Activated T-cell treated with anti-CD3 and anti-CD28 coated beads, Interleukin-2, amount 50 U/mL, for 4 hours (primary cell): ENCODE data around the gene MYNN. TPM values are rescaled to one million over a fixed set of nuclear protein-coding genes. Genes with fewer than 3 reads are reported as not detected.

Source experiments
- ATAC-seq, 2 donors: fragments of 200-7000 bp; cut with Tn5 transposase; one replicate each; pipeline ENCODE4 v1.10.0; 2021
- DNase-seq: peaks from one replicate; pipeline ENCODE4 v3.0.0-alpha.2; 2020
- H3K27me3 Mint-ChIP-seq: one replicate; pipeline ENCODE4 v1.8.0; 2021; ENCODE audit warnings: low read depth, mixed read lengths
- H3K36me3 Mint-ChIP-seq: one replicate; pipeline ENCODE4 v1.8.0; 2022; ENCODE audit warnings: mixed read lengths; ENCODE audit not compliant: insufficient read depth
- H3K4me1 Mint-ChIP-seq: one replicate; pipeline ENCODE4 v1.8.0; 2021; ENCODE audit warnings: low read depth, mixed read lengths
- H3K4me3 Mint-ChIP-seq: one replicate; pipeline ENCODE4 v1.8.0; 2021; ENCODE audit warnings: mild to moderate bottlenecking, moderate library complexity, mixed read lengths
- H3K9me3 Mint-ChIP-seq: one replicate; pipeline ENCODE4 v1.8.0; 2021; ENCODE audit warnings: mixed read lengths
- total RNA-seq, 3 donors: library from RNA; stranded (reverse); gene quantifications; one replicate each; pipeline ENCODE4 v1.2.1, GENCODE V29; 2021

Gene MYNN
- total RNA-seq, 3 donors from 2014 or later = 13.3 to 15.7 (median 14.8) TPM

GRCh38 chr3:169804681-169805080, 31.5 kb downstream of the MYNN start:
- Mint-ChIP-seq H3K27me3 (no peaks in the 10 kb centered on the region), H3K4me3 (no peak overlapping the region), H3K4me1 (peaks cover 3% of the 10 kb centered on the region), H3K9me3 (no peaks in the 10 kb centered on the region), H3K36me3 (no peaks in the 10 kb centered on the region)
- DNase-seq (no peak), ATAC-seq (no peak)

GRCh38 chr3:169809230-169809795, 36.1 kb downstream of the MYNN start:
- Mint-ChIP-seq H3K27me3 (peaks cover 9% of the 10 kb centered on the region), H3K9me3 (no peaks in the 10 kb centered on the region), H3K36me3 (no peaks in the 10 kb centered on the region), H3K4me1 (peaks cover 25% of the 10 kb centered on the region), H3K4me3 (no peak overlapping the region)
- no peak for DNase-seq
- ATAC-seq = no peak

GRCh38 chr3:169811631-169812331, 38.6 kb downstream of the MYNN start:
- peaks cover 13% of the 10 kb centered on the region for H3K9me3 Mint-ChIP-seq

DNA sequence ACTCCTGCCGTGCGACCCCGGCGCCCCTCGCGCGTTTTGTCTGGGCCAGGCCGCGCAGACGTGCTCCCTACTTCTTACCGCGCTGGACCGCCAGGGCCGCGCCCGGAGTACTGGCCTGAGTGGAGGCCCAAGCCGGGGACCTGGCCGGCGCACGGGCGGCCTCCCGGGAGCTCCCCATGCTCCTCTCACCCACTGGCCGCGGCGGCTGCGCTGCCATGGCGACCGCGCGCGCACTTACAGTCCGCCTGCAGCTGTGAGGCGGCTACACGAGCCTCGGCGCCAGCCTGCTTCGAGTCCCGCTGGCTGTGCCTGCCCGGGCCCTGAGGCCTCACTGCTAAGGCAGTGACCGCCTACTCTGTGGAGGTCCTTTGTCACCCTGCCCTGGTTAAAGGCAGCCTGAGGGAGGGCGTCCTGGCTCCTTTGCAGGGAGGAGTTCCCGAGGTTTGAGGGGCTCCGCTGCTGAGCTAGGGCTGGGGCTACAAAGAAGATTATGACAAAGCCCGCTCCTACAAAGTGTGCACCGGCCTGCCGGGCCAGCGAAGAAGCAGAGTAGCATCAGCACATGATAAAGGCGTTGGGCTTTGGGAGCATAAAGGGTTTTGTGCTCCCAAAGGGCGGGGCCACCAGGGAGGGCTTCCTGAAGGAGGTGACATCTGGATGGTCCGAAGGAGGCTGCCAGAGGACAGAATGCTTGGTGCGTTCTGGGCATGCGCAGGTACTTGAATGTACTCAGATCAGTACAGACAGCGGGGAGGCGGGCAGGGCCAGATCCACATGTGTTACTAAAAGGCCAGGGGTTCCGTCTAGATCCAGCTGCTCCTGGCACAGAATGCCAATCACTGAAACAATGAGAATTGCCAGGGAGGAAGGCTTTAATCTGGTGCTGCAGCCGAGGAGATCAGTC, 39.4 kb downstream of the MYNN start, which contains the start of the genes LRRC34 and LRRIQ4:
Gene LRRC34, minus strand, starts transcription at position 573 of the 904 bp plus-strand sequence. Its CDS starts 356 bp downstream, at position 217.
Gene LRRIQ4, plus strand, starts transcription at position 539 of the 904 bp plus-strand sequence. CDS start 9,052 bp downstream, outside the sequence.
- Mint-ChIP-seq H3K9me3 (peaks cover 13% of the 10 kb centered on the region), H3K4me3 (peak within 1 kb of the TSS; percentile 78), H3K36me3 (no peaks in the 10 kb centered on the region), H3K4me1 (peaks cover 26% of the 10 kb centered on the region), H3K27me3 (peaks cover 10% of the 10 kb centered on the region)
- ATAC-seq (peak; percentile 71 to 78), DNase-seq (peak; percentile 58)

More at GRCh38 chr3:169811631-169812331, 38.6 kb downstream of the MYNN start:
- DNase-seq = no peak
- Mint-ChIP-seq H3K36me3 (no peaks in the 10 kb centered on the region), H3K27me3 (peaks cover 9% of the 10 kb centered on the region), H3K4me3 (peak overlapping the region; percentile 78), H3K4me1 (peaks cover 26% of the 10 kb centered on the region)
- peak; percentile 12 to 38 for ATAC-seq

- peaks cover 26% of the 10 kb centered on the region for H3K4me1 Mint-ChIP-seq
- ATAC-seq (no peak), DNase-seq (no peak)
- no peaks in the 10 kb centered on the region for H3K36me3 Mint-ChIP-seq
- H3K9me3 Mint-ChIP-seq = peaks cover 13% of the 10 kb centered on the region
- H3K27me3 Mint-ChIP-seq = peaks cover 17% of the 10 kb centered on the region
- peak overlapping the region; percentile 78 for H3K4me3 Mint-ChIP-seq
These were observed 40.1 kb downstream of the MYNN start for GRCh38 chr3:169813278-169813677.

GRCh38 chr3:169813757-169814517, 40.7 kb downstream of the MYNN start:
- H3K27me3 Mint-ChIP-seq = peaks cover 19% of the 10 kb centered on the region
- H3K36me3 Mint-ChIP-seq = no peaks in the 10 kb centered on the region
- peak overlapping the region; percentile 78 for H3K4me3 Mint-ChIP-seq
- DNase-seq = peak; percentile 68
- H3K9me3 Mint-ChIP-seq = peaks cover 13% of the 10 kb centered on the region
- ATAC-seq = peak; percentile 80 to 83
- H3K4me1 Mint-ChIP-seq = peaks cover 26% of the 10 kb centered on the region

DNA sequence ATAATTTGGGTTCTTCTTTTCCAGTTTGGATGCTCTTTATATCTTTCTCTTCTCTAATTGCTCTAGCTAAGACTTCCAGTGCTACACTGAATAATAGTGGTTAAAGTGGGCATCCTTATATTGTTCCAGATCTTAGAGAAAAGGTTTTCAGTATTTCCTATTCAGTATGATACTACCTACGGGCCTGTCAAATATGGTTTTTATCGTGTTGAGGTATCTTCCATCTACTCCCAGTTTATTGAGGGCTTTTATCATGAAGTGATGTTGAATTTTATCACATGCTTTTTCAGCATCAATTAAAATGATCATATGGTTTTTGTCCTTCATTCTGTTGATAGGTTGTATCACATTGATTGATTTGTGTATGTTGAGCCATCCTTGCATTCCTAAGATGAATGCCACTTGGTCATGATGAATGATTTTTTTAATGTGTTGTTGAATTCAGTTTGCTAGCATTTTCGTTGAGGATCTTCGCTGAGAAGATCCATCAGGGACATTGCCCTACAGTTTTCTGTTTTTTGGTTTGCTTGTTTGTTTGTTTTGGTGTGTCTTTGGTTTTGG, 42.5 kb downstream of the MYNN start:
- Mint-ChIP-seq H3K4me3 (no peak overlapping the region), H3K4me1 (peaks cover 23% of the 10 kb centered on the region), H3K27me3 (peaks cover 24% of the 10 kb centered on the region), H3K36me3 (no peaks in the 10 kb centered on the region), H3K9me3 (peaks cover 13% of the 10 kb centered on the region)
- ATAC-seq (no peak), DNase-seq (no peak)

DNA sequence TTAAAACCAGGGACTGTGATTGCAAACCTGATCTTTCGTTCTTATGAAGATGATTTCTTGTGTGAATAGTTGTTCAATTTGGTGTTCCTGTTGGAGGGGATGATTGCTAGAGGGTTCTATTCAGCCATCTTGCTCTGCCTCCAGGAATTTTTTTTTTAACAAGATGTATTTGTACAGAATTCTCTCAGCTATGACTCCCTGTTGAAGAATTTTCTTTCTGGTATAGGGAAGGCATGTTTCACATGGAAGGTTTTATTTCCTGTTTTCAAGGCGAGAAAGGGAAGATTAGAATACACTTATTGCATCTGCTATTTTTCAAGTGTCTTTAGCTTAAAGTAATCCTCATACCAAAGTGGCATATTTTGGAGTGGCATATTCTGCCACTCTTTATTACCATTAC, 45.1 kb downstream of the MYNN start:
- Mint-ChIP-seq H3K27me3 (peaks cover 34% of the 10 kb centered on the region), H3K9me3 (peaks cover 13% of the 10 kb centered on the region), H3K4me1 (peaks cover 10% of the 10 kb centered on the region), H3K4me3 (no peak overlapping the region), H3K36me3 (no peaks in the 10 kb centered on the region)
- ATAC-seq (no peak), DNase-seq (no peak)

DNA sequence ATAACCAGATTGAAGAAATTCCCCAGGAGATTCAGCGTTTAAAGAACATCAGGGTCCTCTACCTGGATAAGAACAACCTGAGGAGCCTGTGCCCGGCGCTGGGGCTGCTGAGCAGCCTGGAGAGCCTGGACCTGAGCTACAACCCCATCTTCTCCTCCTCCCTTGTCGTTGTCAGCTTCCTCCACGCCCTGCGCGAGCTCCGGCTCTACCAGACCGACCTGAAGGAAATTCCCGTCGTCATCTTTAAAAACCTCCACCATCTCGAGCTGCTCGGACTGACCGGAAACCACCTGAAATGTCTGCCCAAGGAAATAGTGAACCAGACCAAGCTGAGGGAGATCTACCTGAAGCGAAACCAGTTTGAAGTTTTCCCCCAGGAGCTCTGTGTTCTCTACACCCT, 48.9 kb downstream of the MYNN start:
- Mint-ChIP-seq H3K9me3 (no peaks in the 10 kb centered on the region), H3K4me1 (no peaks in the 10 kb centered on the region), H3K36me3 (no peaks in the 10 kb centered on the region), H3K27me3 (peaks cover 33% of the 10 kb centered on the region), H3K4me3 (no peak overlapping the region)
- DNase-seq (no peak), ATAC-seq (no peak)

DNA sequence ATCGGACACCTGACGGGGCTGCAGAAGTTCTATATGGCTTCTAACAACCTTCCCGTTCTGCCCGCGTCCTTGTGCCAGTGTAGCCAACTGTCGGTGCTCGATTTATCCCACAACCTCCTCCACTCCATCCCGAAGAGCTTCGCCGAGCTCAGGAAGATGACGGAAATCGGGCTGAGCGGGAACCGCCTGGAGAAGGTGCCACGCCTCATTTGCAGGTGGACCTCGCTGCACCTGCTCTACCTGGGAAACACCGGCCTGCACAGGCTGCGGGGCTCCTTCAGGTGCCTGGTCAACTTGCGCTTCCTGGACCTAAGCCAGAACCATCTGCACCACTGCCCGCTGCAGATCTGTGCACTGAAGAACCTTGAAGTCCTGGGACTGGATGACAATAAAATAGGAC, 49.3 kb downstream of the MYNN start:
- H3K9me3 Mint-ChIP-seq = no peaks in the 10 kb centered on the region
- H3K27me3 Mint-ChIP-seq = peaks cover 32% of the 10 kb centered on the region
- no peak overlapping the region for H3K4me3 Mint-ChIP-seq
- no peaks in the 10 kb centered on the region for H3K36me3 Mint-ChIP-seq
- H3K4me1 Mint-ChIP-seq = no peaks in the 10 kb centered on the region
- no peak for DNase-seq
- no peak for ATAC-seq

DNA sequence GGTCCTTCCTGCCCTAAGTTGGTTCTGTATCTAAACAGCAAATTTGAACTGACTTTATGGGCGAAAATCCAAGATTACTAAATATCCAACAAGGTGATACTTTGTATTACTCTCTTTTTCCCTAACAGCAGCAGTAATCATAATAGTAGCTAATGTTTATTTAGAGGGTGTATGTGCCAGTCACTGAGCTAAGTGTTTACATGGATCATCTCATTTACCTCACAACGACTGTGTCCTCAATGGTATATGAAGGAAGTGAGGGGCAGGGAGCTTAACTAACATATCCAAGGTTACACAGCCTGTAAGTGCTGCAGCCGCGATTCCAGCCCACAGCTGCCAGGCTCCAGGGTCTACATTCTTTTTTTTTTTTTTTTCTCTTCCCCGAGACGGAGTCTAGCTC, 49.8 kb downstream of the MYNN start:
- H3K4me3 Mint-ChIP-seq = no peak overlapping the region
- no peaks in the 10 kb centered on the region for H3K9me3 Mint-ChIP-seq
- H3K27me3 Mint-ChIP-seq = peaks cover 28% of the 10 kb centered on the region
- H3K4me1 Mint-ChIP-seq = no peaks in the 10 kb centered on the region
- no peak for DNase-seq
- H3K36me3 Mint-ChIP-seq = no peaks in the 10 kb centered on the region
- ATAC-seq = no peak

DNA sequence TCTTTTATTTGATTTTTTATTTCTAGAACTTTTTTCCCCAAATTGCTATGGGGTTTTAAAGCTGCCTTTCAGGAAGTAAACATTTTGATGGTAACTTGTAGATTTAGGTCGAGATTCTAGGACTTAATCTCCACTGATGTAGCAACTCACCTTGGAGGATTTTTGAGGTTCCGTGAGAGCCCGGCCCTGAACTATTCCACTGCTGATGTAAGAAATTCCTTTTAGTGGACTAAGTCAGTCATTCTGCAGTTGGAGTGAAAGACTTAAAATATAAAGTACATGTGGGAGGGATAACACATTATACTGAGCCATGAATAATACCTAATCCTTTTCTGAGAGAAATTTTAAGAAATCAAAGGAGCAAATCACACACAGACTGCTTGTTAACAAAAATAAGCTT, 52.1 kb downstream of the MYNN start:
- no peak overlapping the region for H3K4me3 Mint-ChIP-seq
- H3K27me3 Mint-ChIP-seq = peaks cover 17% of the 10 kb centered on the region
- no peaks in the 10 kb centered on the region for H3K4me1 Mint-ChIP-seq
- DNase-seq (no peak), ATAC-seq (no peak)
- no peaks in the 10 kb centered on the region for H3K36me3 Mint-ChIP-seq
- no peaks in the 10 kb centered on the region for H3K9me3 Mint-ChIP-seq

GRCh38 chr3:169827712-169828111, 54.5 kb downstream of the MYNN start:
- no peak for DNase-seq
- no peak overlapping the region for H3K4me3 Mint-ChIP-seq
- ATAC-seq = no peak
- H3K4me1 Mint-ChIP-seq = no peaks in the 10 kb centered on the region
- no peaks in the 10 kb centered on the region for H3K36me3 Mint-ChIP-seq
- H3K9me3 Mint-ChIP-seq = no peaks in the 10 kb centered on the region
- peaks cover 3% of the 10 kb centered on the region for H3K27me3 Mint-ChIP-seq
